DND-41 (cell line): ENCODE results near the gene SMOC2.

ENCODE experiments used
- ATAC-seq: fragments of 200-7000 bp; cut with Tn5 transposase; 3 replicates; pipeline ENCODE4 v1.9.1; 2021; ENCODE audit warnings: low read depth; ENCODE audit not compliant: insufficient read depth
- DNase-seq: peaks from one replicate; pipeline ENCODE4 v3.0.0-alpha.2; 2020
- H2AFZ ChIP-seq: 2 replicates; pipeline ENCODE4 v1.6.0; 2012; ENCODE audit warnings: low read depth, low read length
- H3K27ac ChIP-seq: 2 replicates; pipeline ENCODE4 v1.5.1; 2012; ENCODE audit warnings: low read length, inconsistent platforms
- H3K27me3 ChIP-seq: fragments of 200-600 bp; sonication (generic); 2 replicates; pipeline ENCODE4 v1.6.0; 2012; ENCODE audit warnings: low read length, mild to moderate bottlenecking, inconsistent platforms; ENCODE audit not compliant: insufficient read depth, poor library complexity
- H3K36me3 ChIP-seq: 2 replicates; pipeline ENCODE4 v1.5.1; 2012; ENCODE audit warnings: low read length, inconsistent platforms; ENCODE audit not compliant: insufficient read depth
- H3K4me1 ChIP-seq: 2 replicates; pipeline ENCODE4 v1.5.1; 2012; ENCODE audit warnings: mild to moderate bottlenecking, low read length; ENCODE audit not compliant: insufficient read depth
- H3K4me2 ChIP-seq: 2 replicates; pipeline ENCODE4 v1.6.0; 2012; ENCODE audit warnings: mild to moderate bottlenecking, moderate library complexity, low read length, inconsistent platforms; ENCODE audit not compliant: insufficient read depth
- H3K4me3 ChIP-seq, 2 experiments: fragments of 200-600 bp in 1 of 2; shearing (Covaris generic) in 1 of 2; 2 replicates each; pipeline ENCODE4 v1.5.1; 2012 to 2016; ENCODE audit warnings: inconsistent platforms in 2 of 2, low read length in 2 of 2, mild to moderate bottlenecking in 2 of 2, low read depth in 1 of 2, moderate library complexity in 1 of 2
- H3K79me2 ChIP-seq: 2 replicates; pipeline ENCODE4 v1.6.0; 2012; ENCODE audit warnings: low read length, inconsistent platforms; ENCODE audit not compliant: insufficient read depth
- H3K9ac ChIP-seq: 2 replicates; pipeline ENCODE4 v1.6.0; 2012; ENCODE audit warnings: low read depth, mild to moderate bottlenecking, inconsistent platforms, low read length, moderate library complexity
- H3K9me3 ChIP-seq: 2 replicates; pipeline ENCODE4 v1.5.1; 2012; ENCODE audit warnings: low read length, moderate library complexity, mild to moderate bottlenecking, inconsistent platforms; ENCODE audit not compliant: insufficient read depth, severe bottlenecking
- H4K20me1 ChIP-seq: 2 replicates; pipeline ENCODE4 v1.6.0; 2012; ENCODE audit warnings: low read length; ENCODE audit not compliant: insufficient read depth
- EZH2 ChIP-seq: IDR thresholded peaks from 3 replicates; pipeline ENCODE4 v1.6.1; 2012; ENCODE audit warnings: borderline replicate concordance, low read depth, mild to moderate bottlenecking, moderate library complexity, low read length, inconsistent platforms; ENCODE audit not compliant: severe bottlenecking
- TF ChIP-seq, protein P1 (sequence below): IDR thresholded peaks from 2 replicates; pipeline ENCODE4 v1.5.1; 2012; ENCODE audit warnings: borderline replicate concordance, low read length, moderate library complexity, mild to moderate bottlenecking; ENCODE audit not compliant: poor library complexity, severe bottlenecking; ENCODE audit errors: extremely low read depth

SMOC2 gene

DNA sequence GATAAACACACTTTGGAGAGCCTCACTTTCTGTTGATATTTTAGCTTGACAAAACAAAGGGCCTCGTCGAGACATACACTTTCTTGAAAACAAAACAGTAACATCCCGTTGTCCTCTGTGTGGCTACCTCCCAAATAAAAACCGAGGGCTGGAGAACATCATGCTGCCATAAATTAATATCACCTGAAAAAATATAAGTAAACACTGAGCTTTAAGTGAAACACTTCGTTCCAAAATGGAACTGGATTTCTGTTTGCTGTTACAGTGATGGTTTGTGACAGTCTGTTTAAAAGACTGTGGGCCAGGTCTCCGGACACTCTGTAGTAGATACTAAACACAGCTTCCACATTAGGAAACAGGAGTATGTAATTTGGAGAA lies 187.2 kb downstream of the SMOC2 start:
- no peak overlapping the region for H3K4me2 ChIP-seq
- no peak for ATAC-seq
- no peaks in the 10 kb centered on the region for H3K79me2 ChIP-seq
- no peak overlapping the region for H3K4me3 ChIP-seq
- H3K36me3 ChIP-seq, result no peaks in the 10 kb centered on the region
- no peak overlapping the region for H3K9ac ChIP-seq
- no peak overlapping the region for H2AFZ ChIP-seq
- no peaks in the 10 kb centered on the region for H3K27me3 ChIP-seq
- no peak overlapping the region for H3K27ac ChIP-seq
- TF ChIP-seq, protein P1, sequence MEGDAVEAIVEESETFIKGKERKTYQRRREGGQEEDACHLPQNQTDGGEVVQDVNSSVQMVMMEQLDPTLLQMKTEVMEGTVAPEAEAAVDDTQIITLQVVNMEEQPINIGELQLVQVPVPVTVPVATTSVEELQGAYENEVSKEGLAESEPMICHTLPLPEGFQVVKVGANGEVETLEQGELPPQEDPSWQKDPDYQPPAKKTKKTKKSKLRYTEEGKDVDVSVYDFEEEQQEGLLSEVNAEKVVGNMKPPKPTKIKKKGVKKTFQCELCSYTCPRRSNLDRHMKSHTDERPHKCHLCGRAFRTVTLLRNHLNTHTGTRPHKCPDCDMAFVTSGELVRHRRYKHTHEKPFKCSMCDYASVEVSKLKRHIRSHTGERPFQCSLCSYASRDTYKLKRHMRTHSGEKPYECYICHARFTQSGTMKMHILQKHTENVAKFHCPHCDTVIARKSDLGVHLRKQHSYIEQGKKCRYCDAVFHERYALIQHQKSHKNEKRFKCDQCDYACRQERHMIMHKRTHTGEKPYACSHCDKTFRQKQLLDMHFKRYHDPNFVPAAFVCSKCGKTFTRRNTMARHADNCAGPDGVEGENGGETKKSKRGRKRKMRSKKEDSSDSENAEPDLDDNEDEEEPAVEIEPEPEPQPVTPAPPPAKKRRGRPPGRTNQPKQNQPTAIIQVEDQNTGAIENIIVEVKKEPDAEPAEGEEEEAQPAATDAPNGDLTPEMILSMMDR, result no peak
- no peaks in the 10 kb centered on the region for H4K20me1 ChIP-seq
- DNase-seq, result no peak
- peaks cover 4% of the 10 kb centered on the region for H3K9me3 ChIP-seq
- H3K4me1 ChIP-seq, result no peaks in the 10 kb centered on the region

DNA sequence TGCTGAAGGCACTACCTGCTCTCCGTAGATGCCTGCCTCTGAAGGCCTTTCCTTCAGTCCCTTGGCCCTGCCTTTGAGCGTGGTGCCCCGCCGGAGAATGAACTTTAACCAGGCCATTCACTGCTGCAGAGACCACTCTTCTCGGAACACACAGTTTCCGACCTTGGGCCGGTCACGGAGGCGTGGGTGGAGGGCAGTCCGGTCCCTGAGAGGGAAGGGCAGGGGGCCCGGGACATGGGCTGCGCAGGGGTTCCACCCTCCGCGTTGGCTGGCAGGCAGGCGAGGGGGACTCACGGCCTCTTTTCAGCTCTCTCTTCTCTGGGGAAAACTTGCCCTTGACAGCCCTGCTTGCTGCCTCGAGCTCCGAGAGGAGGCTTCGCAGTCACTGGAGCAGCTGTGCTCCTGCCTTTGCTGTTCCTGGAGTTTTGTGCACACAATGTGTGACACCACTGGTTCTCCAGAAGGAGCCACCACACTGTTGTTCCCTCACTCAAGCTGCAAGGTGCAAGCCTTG lies 187.8 kb downstream of the SMOC2 start:
- ATAC-seq (no peak), DNase-seq (no peak)
- peaks cover 1% of the 10 kb centered on the region for H3K9me3 ChIP-seq
- no peaks in the 10 kb centered on the region for H3K36me3 ChIP-seq
- no peak overlapping the region for H3K4me2 ChIP-seq
- no peaks in the 10 kb centered on the region for H4K20me1 ChIP-seq
- no peaks in the 10 kb centered on the region for H3K27me3 ChIP-seq
- TF ChIP-seq, protein P1, result no peak
- TF ChIP-seq EZH2, result no peak
- H3K4me3 ChIP-seq, result no peak overlapping the region
- no peaks in the 10 kb centered on the region for H3K4me1 ChIP-seq
- no peak overlapping the region for H2AFZ ChIP-seq
- H3K79me2 ChIP-seq, result no peaks in the 10 kb centered on the region
- H3K9ac ChIP-seq, result no peak overlapping the region
- H3K27ac ChIP-seq, result no peak overlapping the region

DNA sequence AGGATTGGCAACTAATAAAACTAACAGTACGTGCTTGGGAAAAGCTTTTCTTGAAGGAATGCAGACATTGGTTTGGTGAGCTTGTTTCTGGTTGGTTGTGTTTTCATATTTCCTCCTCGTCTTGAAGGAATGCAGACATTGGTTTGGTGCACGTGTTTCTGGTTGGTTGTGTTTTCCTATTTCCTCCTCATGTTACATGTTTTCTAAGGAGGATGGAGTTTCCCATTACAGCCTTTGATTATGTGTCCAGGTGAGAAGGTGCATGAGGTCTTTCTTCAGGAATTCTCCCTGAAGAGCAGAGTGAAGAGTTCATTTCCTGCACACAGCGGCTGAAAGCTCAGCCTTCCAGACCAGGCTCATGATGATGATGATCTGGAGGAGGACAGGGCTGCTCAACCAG lies 190.6 kb downstream of the SMOC2 start:
- Histone ChIP-seq H3K27me3 (no peaks in the 10 kb centered on the region), H3K4me2 (no peak overlapping the region), H3K27ac (no peak overlapping the region), H3K9ac (no peak overlapping the region), H3K4me3 (no peak overlapping the region), H3K4me1 (no peaks in the 10 kb centered on the region), H3K79me2 (no peaks in the 10 kb centered on the region), H4K20me1 (no peaks in the 10 kb centered on the region), H3K9me3 (no peaks in the 10 kb centered on the region), H2AFZ (no peak overlapping the region), H3K36me3 (no peaks in the 10 kb centered on the region)
- DNase-seq, result no peak
- TF ChIP-seq, protein P1, result no peak
- TF ChIP-seq EZH2, result no peak
- no peak for ATAC-seq

DNA sequence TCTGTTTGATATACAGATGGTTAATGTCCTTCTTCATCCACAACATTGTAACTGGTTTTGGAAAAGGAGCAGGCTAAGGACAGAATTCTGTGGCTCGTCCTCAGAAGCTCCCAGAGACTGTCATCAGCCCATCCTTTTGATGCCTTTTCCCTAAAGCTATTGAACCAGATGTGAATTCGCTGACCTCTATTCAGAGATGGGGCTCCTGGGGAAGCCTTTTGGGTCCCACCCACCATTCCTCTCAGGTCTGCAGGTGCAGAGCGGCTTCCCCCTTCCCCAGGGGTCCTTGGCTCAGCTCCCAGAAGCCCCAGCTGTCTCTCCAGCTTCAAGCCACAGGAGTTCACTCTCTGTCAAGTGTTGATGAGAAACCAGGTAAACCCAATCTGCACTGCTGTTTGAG lies 191.7 kb downstream of the SMOC2 start:
- Histone ChIP-seq H3K36me3 (no peaks in the 10 kb centered on the region), H2AFZ (no peak overlapping the region), H3K9me3 (no peaks in the 10 kb centered on the region), H3K9ac (no peak overlapping the region), H3K27me3 (no peaks in the 10 kb centered on the region), H3K4me3 (no peak overlapping the region), H3K79me2 (no peaks in the 10 kb centered on the region), H3K4me1 (no peaks in the 10 kb centered on the region), H3K4me2 (no peak overlapping the region), H4K20me1 (no peaks in the 10 kb centered on the region), H3K27ac (no peak overlapping the region)
- no peak for TF ChIP-seq EZH2
- ATAC-seq (no peak), DNase-seq (no peak)
